Measurements from ENCODE around the gene CDK5.

The CDK5 gene

DNA sequence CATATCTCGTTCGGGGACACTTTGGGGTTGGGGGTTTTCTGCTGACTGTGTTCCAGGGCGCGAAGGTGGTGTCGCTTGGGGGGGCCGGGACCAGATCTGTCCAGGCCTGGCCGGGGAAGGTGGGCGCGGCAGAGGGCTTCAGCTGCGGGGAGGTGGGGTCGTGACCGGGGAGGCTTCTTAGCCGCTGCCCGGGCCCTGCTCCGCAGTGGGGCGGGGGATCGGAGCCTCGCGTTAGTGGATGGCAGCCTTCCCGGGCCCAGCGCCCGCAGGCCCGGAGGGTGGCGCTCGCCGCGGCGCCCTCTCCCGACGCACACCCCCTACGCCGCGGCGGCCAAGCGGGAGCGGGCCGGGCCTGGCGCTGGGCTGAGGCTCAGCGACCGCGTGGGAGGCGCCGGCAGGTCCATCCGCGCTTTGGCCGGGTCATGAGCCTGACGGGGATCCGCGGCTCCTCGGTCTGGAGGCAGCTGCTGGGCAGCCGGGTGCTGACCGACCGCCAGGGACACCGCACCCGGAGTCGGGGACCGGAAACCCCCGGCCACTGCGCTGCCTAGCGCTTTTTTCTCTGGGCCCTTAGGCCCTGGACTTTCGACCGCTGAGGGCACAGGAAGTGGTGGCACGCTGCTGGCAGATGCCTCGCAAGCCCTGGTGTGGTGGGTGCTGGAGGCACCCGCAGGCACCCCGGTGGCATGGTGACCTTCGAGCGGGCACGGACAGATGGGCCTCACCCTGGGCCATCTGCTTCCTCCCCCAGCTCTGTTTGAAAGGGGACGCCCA lies 29.7 kb upstream of the CDK5 start:
- FAIRE-seq, result peak; percentile 51

DNA sequence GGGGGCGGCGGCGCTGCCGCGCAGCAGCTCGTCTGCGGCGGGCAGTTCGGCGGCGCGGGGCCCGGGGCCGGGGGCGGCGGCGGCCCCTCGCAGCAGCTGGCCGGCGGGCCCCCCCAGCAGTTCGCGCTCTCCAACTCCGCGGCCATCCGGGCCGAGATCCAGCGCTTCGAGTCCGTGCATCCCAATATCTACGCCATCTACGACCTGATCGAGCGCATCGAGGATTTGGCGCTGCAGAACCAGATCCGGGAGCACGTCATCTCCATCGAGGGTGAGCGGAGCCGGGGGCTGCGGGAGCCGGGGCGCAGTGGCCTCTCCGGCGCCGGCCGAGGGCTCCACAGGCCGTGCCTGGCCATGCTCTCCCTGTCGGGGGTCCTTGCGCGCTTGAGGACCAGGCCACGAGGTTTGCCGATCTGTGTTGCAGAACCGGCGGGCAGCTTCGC lies 29.1 kb upstream of the CDK5 start:
- peak; percentile 48 for DNase-seq (ENCODE audit: insufficient read length, low spot score)
- FAIRE-seq, result no peak

More for the DNA sequence above, 29.7 kb upstream of the CDK5 start:
- peak; percentile 51 for DNase-seq (ENCODE audit: insufficient read length, low spot score)

DNA sequence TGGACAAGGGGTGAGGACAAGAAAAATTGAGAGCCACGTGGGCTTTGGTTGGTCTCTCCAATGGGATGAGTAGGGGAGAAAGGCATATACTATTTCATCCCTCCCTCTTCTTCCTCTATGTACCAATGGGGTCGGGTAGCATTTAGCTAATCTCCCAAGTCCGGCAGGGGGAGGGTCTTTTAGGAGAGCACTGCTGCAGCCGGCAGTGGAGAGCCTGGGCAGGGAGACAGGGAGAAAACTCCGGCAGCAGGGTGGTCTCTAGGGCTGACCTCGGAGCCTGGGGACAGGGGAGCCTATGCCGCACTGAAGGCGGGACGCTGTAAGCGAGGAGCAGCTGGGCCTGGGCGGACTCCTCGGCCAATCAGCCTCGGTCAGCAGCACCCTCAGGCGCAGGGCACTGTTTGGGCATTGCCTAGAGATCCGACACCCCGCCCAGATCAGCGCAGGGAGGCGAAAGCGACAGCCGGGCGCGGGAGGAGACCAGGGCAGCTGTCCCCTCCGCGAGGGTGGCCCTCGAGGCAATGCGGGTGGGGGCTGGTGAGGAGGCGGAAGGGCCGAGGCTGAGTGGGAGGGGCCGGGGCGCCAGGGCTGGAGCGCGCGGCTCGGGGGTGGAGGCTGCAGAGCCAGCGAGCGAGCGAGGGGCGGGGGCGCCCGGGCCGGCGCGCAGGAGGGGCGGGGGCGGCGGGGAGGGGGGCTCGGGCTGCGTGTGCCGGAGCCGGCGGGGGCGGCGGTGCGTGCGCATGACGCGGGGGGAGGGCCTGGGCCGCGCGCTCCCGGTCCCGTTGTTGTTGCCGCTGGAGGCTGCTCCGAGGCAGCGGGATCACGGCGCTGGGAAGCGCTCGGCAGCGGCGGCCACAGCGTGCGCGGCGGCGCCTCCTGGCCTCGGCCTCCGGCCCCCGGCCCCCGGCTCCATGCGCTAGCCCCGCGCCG lies 28.3 kb upstream of the CDK5 start, which contains the start of gene AGAP3:
TSS of gene AGAP3 (plus strand) at position 785 of the 930 bp plus-strand sequence. CDS start 267 bp downstream, outside the sequence.
- peak; percentile 94 for DNase-seq (ENCODE audit: insufficient read length, low spot score)
- FAIRE-seq, result peak; percentile 53

DNA sequence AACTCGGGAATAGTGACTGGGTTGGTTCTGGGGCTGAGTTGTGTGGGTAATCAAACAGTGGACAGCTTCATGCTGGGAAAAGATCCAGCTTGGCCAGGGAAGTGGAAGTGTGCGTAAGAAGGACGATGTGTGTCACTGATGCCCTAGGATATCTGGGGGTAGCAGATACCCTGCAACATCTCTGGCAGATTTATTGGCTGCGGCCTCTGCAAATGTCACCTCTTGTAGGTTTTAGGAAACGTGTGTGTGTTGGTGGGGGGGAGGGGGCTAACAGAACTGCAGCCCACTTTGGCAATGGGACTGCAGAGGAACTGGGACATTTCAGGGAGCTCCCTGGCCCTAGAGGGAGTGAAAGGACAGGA lies 27.6 kb upstream of the CDK5 start:
- DNase-seq (ENCODE audit: insufficient read length, low spot score), result no peak
- FAIRE-seq, result no peak

DNA sequence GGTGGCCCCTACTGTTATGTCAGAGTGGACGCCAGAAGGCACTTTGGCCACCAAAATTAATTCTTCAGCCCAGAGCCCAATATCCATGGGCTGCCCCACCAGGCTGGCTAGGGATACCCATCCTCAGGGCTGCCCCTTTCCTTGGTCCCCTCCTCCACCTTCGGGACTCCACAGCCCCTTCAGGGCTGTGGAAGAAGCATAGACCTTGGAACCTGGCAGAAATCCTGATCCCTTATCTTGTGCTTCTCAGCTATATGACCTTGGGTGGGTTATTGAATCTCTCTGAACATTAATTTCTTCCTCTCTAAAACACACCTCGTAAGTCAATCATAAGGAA lies 26.1 kb upstream of the CDK5 start:
- FAIRE-seq, result no peak
- no peak for DNase-seq (ENCODE audit: insufficient read length, low spot score)

DNA sequence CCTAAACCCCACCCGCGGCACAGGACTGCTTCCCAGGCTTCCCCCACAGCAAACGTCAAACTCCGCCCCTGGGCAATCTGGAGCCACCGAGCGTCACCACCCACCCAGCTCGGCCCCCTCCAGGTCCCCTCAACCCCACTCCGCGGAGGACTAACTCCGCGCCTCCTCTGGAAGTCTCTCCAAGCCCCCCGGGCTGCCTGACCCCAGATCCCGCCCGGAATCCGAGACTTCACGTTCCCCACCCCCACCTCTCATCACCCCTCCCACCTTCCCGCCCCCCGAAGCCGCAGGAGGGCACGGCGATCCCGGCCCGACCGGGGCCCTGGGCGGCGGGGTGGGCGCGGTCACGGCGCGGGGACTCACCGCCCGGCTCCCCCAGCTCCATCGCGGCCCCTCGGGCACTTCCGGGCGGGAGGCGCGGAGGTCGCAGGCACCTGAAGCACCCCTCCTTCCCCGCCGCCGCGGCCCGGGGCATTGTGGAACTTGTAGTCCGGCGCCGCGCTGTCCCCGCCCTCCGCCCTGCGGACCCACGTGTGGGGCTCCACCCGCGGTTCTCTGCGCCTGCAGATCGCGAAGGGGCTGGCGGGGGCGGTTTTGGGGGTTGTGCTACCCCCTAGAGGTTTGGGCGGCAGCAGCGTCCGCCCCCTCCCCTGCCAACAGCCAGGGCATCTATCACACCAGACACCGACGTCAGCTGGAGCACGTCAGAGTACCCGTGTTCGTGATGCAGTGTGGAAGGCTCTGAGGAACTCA lies 25.6 kb upstream of the CDK5 start, which contains the start of gene TMUB1:
TSS of gene TMUB1 (minus strand) at position 423 of the 753 bp plus-strand sequence. CDS start 930 bp downstream, outside the sequence.
- FAIRE-seq, result peak; percentile 73

DNA sequence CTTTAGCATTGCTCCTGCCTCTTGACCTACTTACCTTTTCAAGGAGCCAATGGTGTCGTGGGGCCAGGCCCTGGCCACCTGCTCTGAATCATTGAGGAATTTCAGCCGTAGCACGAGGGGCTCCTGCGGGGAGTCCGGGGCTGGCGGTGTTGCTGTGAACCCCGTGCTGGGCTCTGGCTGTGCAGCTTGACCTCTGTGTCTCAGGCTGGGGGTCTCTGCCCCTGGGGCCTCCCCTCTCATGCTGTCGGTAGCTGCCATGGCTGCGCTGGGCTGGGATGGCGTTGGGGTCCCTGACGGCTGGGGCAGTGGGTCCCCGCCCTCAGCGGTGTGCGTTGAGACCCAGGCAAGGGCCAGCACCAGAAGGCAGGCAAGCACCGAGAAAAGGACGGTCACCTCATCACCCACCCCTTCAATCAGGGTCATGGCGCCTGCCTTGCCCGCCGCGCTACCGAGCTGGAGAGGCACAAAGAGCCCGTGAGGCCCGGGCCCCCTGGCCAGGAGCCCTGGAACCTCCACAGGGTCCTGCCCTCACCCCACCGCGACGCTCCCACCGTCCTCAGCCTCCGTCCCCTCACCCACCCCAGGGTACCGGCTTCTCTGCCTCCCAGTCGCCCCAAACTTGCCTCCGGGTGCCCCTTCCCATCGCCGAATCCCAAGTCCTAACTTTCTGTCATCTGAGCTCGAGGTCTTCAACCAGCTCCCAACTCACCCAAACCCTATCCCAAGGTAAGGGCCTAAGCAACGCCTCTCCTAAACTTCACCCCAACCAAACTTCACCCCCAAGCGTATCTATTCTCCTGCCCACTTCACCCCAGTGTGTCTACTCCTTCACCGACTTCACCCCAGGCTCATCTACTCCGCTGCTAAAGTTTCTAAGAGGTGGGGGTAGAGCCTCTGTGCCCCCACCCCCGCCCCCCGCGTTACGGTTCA lies 24.7 kb upstream of the CDK5 start:
- peak; percentile 53 for FAIRE-seq
- no peak for DNase-seq (ENCODE audit: insufficient read length, low spot score)

More for the DNA sequence above, 25.6 kb upstream of the CDK5 start, which contains the start of gene TMUB1:
- DNase-seq (ENCODE audit: insufficient read length, low spot score), result peak; percentile 77

DNA sequence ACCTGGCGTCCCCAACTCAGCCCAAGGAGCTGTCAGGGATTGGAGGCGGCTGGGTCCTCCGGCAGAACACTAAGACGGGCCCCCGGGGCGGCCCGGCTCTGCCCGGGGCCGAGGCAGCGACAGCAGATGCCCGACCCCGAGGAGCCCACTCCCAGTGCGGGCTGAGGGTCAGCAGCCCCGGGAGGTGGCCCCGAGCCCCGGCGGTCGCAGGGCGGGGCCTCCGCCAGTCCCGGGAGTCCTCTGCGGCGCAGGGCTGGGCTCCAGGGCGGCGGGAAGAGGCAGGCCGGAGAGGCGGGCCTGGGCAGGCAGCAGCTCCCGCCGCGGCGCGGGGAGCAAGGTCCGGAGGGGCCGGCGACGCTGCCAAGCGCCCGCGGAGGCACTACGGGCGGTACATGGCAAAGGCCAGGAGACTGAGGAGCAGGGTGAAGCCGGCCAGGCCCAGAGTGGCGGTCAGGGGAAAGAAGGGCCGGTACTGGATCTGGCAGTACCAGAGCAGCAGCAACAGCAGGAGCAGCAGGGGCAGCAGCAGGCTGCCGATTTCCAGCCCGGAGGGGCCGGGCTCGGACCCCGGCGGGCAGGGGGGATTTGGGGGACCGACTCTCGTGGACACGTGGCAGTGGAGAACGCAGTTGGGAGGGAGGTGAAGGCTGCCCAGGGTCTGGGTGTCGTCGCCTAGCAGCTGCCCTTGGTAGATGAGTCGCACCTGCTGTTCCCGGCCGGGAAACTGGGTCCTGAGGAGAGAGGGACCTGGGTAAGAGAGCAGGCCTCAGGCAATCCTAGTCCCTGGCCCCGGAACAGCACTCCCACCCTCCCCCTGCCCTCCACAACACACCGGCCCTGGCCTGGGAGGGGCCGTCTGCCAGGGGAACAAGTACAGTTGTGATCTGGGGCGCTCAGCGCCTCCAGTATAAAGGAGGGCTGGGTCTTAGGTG lies 23.7 kb upstream of the CDK5 start:
- DNase-seq (ENCODE audit: insufficient read length, low spot score) (no peak), FAIRE-seq (no peak)

DNA sequence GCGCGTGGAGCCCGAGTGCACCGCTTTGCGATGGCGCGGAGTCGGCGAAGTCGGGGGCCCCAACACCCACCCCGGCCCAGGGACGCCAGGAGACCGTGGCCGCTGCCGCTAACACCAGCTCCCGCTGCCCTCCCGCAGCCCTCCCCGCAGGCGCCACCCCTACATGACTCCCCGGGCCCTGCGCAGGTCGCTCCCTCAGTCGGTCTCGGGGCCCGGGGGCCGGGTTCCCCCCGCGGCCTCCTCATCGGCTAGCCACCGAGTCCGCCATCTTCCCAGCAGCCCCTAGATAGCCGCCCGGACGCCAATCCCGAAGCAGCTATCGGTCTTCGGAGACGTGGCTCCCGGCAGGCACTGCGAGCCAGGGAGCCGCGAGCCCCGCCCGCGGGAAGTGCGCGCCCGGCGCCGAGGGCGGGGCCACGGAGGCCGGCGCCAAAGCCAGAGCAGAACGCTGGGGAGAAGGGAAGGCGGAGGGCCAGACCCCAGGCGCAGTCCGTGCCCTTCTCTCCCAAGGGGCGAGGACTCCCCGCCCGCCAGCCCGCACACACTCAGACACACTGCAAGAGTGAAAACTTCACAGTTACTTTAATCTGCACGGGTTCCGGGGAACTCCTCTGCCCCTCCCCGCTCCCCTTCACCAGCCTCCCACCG lies 22.9 kb upstream of the CDK5 start, which contains the start of gene FASTK:
TSS of gene FASTK (minus strand) at position 288 of the 648 bp plus-strand sequence. CDS start at position 245, 43 bp downstream.
- FAIRE-seq, result peak; percentile 70

DNA sequence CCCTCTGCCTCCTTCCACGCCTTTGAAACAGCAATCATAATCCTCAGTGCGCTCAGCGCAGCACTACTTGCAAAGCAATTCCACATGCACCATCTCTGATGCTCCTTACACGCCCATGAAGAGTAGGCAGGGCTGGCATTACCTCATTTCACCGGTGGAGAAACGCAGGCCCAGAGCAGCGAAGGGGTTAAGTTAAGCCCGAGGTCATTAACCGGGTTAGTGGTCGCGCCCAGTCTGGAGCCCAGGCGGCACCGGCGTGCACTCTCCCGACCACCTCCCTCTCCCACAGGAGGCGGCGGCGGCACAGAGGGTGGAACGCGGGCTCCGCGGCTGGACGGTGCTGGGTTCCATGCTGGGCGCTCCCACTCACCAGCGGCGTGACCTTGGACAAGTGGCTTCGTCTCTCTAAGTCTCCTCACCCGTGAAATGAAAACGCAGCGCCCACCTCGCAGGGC lies 22.4 kb upstream of the CDK5 start:
- FAIRE-seq, result no peak
- no peak for DNase-seq (ENCODE audit: insufficient read length, low spot score)

More for the DNA sequence above, 22.9 kb upstream of the CDK5 start, which contains the start of gene FASTK:
- DNase-seq (ENCODE audit: insufficient read length, low spot score), result peak; percentile 99

DNA sequence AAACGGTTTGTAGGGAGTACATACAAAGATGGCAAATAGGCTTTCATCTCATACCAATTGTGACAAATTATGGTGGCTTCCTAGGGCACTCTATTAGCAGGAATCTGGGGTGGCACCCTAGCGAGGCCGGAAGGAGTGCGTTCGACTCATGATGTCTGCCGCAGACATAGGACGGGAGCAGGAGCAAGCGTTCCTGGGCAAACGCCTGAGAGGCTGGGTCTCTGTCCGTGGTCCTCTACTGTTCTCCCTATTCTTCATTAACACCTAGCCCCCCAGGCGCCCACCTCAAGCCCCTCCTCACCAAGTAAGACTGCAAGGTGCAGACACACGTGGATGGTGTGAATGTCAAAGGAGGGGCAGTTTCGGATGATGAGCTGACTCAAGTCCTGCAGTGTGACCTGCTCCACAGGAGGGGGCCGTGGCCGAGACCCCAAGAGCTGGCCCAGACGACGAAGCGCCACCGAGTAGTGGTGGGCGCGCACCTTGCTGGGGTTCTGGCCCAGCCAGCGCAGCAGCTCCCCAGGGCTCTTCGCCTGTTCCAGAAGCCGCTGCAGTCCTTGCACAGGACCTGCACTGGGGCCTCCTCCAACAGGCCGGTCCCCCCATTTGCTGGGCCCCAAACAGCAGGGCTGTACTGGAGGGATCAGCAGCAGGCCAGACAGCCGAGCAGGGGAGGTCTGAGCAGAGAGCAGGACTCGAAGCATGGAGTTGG lies 21.7 kb upstream of the CDK5 start:
- no peak for FAIRE-seq
- DNase-seq (ENCODE audit: insufficient read length, low spot score), result no peak

DNA sequence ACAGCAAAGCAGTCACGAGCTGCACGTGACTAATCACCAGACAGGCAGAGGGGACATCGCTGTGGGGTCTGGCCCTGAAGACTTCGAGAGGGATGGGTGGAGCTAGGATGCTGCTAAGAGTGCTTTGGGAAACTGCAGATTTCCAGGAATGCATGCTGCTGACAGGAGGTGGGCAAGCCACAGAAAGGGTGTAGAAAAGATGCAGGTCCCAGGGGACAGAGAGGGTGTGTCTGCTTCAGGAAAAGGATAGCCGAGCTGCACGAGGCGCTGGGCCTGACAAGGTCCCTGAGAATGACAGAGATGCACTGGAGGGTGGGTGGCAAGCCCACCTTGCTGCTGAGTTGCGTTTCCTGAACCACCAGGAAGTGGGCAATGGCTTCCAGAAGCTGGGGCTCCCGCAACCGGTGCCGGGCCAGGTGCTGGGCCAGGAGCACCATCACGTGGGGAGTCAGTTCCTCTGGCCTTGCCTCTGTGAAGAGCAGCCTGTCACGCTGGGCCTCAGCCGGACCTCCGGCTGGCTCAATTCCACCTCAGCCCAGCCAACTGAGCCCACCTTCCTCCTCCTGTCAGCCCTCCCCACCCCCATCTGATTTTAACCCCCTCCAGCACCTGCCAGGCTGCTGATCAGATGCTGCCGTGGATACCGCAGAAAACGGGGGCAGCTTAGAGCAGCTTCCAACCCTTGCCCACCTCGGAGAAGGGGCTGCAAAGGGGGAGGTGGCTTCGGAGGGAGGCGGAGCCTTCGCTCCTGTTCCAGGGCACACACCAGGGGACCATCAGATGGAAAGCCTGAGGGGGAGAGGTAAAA lies 20.7 kb upstream of the CDK5 start:
- FAIRE-seq (no peak), DNase-seq (ENCODE audit: insufficient read length, low spot score) (no peak)

DNA sequence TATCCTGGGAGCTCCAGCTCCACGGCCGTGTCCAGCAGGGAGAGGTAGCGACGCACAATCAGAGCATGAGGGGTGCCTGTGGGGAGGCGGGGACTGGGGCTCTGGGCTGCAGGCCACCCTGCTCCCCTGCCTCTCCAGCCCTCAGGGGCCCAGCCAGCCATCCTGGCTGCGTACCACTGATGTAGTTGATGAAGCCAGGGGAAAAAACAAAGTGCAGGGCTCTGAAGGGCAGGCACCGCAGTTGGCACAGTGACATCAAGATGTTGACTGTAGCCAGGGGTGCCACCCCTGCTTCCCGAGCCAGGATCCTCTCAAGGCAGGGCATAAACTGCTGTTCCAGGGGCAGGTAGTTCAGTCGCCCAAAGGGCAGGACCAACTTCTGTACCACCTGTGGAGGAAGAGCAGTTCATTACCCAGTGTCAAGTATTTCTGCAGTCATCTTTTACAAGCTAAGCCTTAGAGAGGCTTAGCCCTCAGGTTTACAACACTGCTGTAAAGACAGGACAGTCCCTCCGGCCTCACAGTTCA lies 20.1 kb upstream of the CDK5 start:
- FAIRE-seq (no peak), DNase-seq (ENCODE audit: insufficient read length, low spot score) (no peak)

DNA sequence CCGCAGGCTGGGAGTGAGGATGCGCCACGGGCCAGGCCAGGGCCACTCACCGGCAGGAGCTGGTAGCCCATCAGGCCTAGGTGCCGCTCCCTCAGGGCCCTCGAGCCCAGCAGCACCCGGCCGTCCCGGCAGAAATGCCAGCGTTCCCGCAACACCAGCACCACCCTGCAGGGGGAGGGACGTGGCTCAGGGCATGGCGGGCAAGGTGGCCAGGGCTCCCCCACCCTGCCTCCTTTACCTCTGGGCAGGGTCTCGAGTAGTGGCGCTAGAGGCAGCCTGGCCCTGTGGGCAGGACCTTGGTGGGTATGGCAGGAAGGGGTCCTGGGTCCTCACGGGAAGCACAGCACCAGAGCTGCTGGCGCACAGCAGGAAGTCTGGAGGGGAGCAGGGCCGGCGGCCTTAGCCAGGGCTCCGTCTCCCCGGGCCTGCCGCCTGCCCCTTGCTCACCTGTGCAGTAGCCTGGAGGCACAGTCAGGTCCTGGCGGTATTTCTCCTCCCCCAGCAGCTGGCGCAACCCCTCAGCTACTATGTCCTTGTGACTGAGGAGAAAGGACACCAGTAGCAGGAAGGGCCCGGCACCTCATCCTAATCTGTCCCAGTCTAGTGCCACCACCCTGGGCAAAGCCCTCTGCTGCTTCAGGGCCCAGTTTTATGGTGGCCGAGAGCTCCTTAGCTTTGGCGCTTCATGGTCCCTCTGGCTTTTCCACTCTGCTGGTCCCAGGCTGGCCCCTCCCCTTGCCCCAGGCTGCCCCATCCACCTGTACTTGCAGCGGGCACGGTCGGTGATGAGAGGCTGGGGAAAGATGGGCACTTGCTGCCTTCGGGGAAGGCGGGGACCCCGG lies 19.4 kb upstream of the CDK5 start:
- no peak for DNase-seq (ENCODE audit: insufficient read length, low spot score)

DNA sequence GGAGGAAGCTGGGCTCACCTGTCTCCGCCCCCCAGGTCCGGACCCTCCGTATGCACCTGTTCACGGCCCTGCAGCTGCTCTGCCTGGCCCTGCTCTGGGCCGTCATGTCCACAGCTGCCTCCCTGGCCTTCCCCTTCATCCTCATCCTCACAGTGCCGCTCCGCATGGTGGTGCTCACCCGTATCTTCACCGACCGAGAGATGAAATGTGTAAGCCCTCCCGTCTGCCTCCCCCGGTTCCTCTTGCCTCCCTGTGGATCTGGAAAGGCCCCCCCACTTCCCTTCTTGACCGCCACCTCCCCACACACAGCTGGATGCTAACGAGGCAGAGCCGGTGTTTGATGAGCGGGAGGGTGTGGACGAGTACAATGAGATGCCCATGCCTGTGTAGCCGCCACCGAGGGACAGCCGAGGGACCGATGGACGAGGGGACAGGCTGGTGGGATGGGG lies 18.3 kb upstream of the CDK5 start:
- FAIRE-seq (no peak), DNase-seq (ENCODE audit: insufficient read length, low spot score) (no peak)

More for the DNA sequence above, 19.4 kb upstream of the CDK5 start:
- FAIRE-seq, result no peak

All from GM19239 (cell line).